ENCODE data around the gene ASTN2. TPM values are rescaled to one million over a fixed set of nuclear protein-coding genes. Genes with fewer than 3 reads are reported as not detected.
A peak's percentile ranks its signal among the peaks of the same experiment; 100 is the strongest.

ASTN2 gene
- total and polyA plus RNA-seq, 9 of the 15 experiments (the other 6 are each of a cell fraction or from before 2014, with no cell fraction given): 0.56 to 3.5 (median 1.9) TPM

- 29% methylated on average over 6 of the region's 6 CpGs for WGBS (ENCODE audit: insufficient coverage, low coverage, missing lambda C conversion rate)
- Histone ChIP-seq H3K4me1 (replicated peaks in 1 of 2; ENCODE audit: control insufficient read depth in 2 of 2, insufficient read depth in 2 of 2, low read length in 2 of 2) (peaks cover 0 to under 1% of the 10 kb centered on the region in 2 experiments; a peak in 2 of 5 replicates), H3K36me3 (ENCODE audit: control insufficient read depth, insufficient read depth, low read length) (no peaks in the 10 kb centered on the region), H3K9ac (ENCODE audit: insufficient read depth in 1 of 2, low read depth in 2 of 2, low read length in 2 of 2) (no peak overlapping the region), H3K27ac (ENCODE audit: extremely low read depth, low read depth, low read length) (no peak overlapping the region), H3K9me1 (ENCODE audit: control insufficient read depth, insufficient read depth, low read length) (no peaks in the 10 kb centered on the region), H3K9me3 (replicated peaks; ENCODE audit: control insufficient read depth, insufficient read depth, low read depth, low read length) (no peaks in the 10 kb centered on the region), H2AFZ (ENCODE audit: low read depth, low read length) (no peak overlapping the region), H3K79me2 (ENCODE audit: control insufficient read depth, insufficient read depth, low read length) (no peaks in the 10 kb centered on the region), H3K4me2 (ENCODE audit: insufficient read depth, low read length) (no peak overlapping the region), H4K20me1 (replicated peaks; ENCODE audit: control insufficient read depth, insufficient read depth, low read length) (no peaks in the 10 kb centered on the region), H3K27me3 (ENCODE audit: control insufficient read depth in 2 of 2, insufficient read depth in 2 of 2, low read length in 2 of 2) (no peaks in the 10 kb centered on the region), H3K4me3 (no peak overlapping the region)
- in situ Hi-C loops (cut with MboI) (loop anchor here (10.0 kb wide), 1 partner anchor 342 kb away; the partner anchor contains the start of gene PAPPA), intact Hi-C loops (cut with micrococcal nuclease) (loop anchor here (2.0 to 10.0 kb wide), 3 partner anchors 76 to 612 kb away; no protein-coding TSS in a partner anchor)
- BruUV-seq (replicated peaks): no TSS peak
- CTCF ChIA-PET (ENCODE audit: low intra/inter-chr PET ratio): interaction anchor here (0.6 kb wide), 1 partner anchor 67 kb away, joined by 3 read pairs; no protein-coding TSS in a partner anchor
- POLR2A ChIA-PET: interaction anchor here (0.6 kb wide), 1 partner anchor 178 kb away, joined by 3 read pairs; no protein-coding TSS in a partner anchor
- FAIRE-seq: peak; percentile 60
- peak in 1 of 4 experiments; percentile 51 for DNase-seq (ENCODE audit: extremely low read depth in 1 of 4, low spot score in 3 of 4)
- peak; percentile 85 for ATAC-seq
- TF ChIP-seq PTTG1 (tag; IDR thresholded peaks at IDR 0.05; ENCODE audit: low read depth): no peak
- no peak for TF ChIP-seq USF2 (CRISPR knock-in tag; IDR thresholded peaks at IDR 0.05)
- TF ChIP-seq RAD21 (CRISPR knock-in tag; conservative IDR thresholded peaks at IDR 0.05 in 1 of 2, IDR thresholded peaks at IDR 0.05 in 1 of 2): peak; percentile 52 to 80
- TF ChIP-seq MYC (IDR thresholded peaks at IDR 0.05; ENCODE audit: low read depth, low read length): no peak
- no peak for TF ChIP-seq MYC (CRISPR knock-in tag; IDR thresholded peaks at IDR 0.05; ENCODE audit: borderline replicate concordance, low read depth)
- no peak for TF ChIP-seq IRF1 (CRISPR knock-in tag; IDR thresholded peaks at IDR 0.05; ENCODE audit: borderline replicate concordance)
- TF ChIP-seq ZFP30 (CRISPR knock-in tag; IDR thresholded peaks at IDR 0.05; ENCODE audit: borderline replicate concordance): no peak
- no peak for TF ChIP-seq BMI1 (IDR thresholded peaks at IDR 0.05; ENCODE audit: low read length)
- TF ChIP-seq, protein P1, sequence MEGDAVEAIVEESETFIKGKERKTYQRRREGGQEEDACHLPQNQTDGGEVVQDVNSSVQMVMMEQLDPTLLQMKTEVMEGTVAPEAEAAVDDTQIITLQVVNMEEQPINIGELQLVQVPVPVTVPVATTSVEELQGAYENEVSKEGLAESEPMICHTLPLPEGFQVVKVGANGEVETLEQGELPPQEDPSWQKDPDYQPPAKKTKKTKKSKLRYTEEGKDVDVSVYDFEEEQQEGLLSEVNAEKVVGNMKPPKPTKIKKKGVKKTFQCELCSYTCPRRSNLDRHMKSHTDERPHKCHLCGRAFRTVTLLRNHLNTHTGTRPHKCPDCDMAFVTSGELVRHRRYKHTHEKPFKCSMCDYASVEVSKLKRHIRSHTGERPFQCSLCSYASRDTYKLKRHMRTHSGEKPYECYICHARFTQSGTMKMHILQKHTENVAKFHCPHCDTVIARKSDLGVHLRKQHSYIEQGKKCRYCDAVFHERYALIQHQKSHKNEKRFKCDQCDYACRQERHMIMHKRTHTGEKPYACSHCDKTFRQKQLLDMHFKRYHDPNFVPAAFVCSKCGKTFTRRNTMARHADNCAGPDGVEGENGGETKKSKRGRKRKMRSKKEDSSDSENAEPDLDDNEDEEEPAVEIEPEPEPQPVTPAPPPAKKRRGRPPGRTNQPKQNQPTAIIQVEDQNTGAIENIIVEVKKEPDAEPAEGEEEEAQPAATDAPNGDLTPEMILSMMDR (IDR thresholded peaks at IDR 0.05 in 2 of 3, conservative IDR thresholded peaks at IDR 0.05 in 1 of 3; ENCODE audit: insufficient read depth in 2 of 3, low read depth in 1 of 3, low read length in 3 of 3): peak; percentile 50 to 59 (median 53)
Measured at GRCh38 chr9:116497095-116497890, 917.6 kb downstream of the ASTN2 start.

Data from K562 (cell line).